ENCODE data around the gene WBP1. TPM values are rescaled to one million over a fixed set of nuclear protein-coding genes. Genes with fewer than 3 reads are reported as not detected.
A peak's percentile ranks its signal among the peaks of the same experiment; 100 is the strongest.
"Not testable (repeated sequence)": the region's sequence is repeated elsewhere in the genome, so short reads cannot be mapped to it uniquely, and the experiment has no call there.

WBP1 gene
- total RNA-seq, 1 donor from 2014 or later, result 18.1 TPM

DNA sequence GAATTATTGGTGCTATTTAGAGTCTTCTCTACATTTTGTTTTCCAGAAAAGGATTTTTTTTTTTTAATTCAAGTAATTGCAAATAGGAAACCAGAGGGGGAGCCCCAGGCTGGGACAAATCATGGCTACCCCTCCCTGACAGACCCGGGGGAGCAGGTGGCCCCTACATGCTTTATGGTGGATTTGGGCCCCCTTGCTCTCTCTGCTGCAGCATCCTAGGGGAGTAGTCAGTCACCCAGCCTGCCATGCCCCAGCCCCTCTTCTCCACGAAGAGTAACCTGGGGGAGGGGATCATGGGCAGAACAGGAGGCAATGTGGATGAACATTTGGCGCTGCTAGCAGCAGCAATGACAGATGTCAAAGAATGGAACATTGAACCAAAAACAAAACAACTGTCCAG lies 41.5 kb upstream of the WBP1 start:
- DNase-seq (ENCODE audit: low spot score in 2 of 2), result peak in 1 of 2 donors; percentile 60
- no peak overlapping the region for H3K27ac ChIP-seq
- peaks cover 5 to 9% of the 10 kb centered on the region in 2 donors for H3K4me1 ChIP-seq
- no peak overlapping the region for H3K4me3 ChIP-seq
- no peaks in the 10 kb centered on the region for H3K27me3 ChIP-seq
- H3K9me3 ChIP-seq, result no peaks in the 10 kb centered on the region
- no peaks in the 10 kb centered on the region for H3K36me3 ChIP-seq
- intact Hi-C loops (cut with DNase I), result no loop called here
- TF ChIP-seq, protein P1, sequence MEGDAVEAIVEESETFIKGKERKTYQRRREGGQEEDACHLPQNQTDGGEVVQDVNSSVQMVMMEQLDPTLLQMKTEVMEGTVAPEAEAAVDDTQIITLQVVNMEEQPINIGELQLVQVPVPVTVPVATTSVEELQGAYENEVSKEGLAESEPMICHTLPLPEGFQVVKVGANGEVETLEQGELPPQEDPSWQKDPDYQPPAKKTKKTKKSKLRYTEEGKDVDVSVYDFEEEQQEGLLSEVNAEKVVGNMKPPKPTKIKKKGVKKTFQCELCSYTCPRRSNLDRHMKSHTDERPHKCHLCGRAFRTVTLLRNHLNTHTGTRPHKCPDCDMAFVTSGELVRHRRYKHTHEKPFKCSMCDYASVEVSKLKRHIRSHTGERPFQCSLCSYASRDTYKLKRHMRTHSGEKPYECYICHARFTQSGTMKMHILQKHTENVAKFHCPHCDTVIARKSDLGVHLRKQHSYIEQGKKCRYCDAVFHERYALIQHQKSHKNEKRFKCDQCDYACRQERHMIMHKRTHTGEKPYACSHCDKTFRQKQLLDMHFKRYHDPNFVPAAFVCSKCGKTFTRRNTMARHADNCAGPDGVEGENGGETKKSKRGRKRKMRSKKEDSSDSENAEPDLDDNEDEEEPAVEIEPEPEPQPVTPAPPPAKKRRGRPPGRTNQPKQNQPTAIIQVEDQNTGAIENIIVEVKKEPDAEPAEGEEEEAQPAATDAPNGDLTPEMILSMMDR (IDR thresholded peaks at IDR 0.05), result no peak

DNA sequence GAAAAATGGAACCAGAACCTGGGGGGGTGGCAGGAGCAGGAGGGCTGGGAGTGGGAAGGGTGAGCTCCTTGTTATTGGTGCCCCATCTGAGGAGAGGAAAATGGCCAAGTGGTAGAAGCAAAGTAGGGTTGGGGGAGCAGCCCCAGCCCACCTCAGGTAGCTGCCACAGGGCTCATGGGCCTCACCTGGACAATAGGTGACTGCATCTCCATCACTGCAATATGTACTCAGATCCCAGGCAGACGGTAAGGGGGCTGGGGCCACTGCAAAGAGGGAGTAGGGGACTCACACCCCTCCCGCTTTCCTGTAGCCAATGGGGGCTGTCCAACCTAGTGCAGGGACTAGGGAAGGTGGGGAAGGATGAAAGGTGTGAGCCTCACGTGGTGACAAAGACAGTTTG lies 41.0 kb upstream of the WBP1 start:
- no peaks in the 10 kb centered on the region for H3K9me3 ChIP-seq
- H3K27ac ChIP-seq, result no peak overlapping the region
- intact Hi-C loops (cut with DNase I), result no loop called here
- H3K36me3 ChIP-seq, result no peaks in the 10 kb centered on the region
- H3K4me1 ChIP-seq, result peaks cover 5 to 12% of the 10 kb centered on the region in 2 donors
- H3K4me3 ChIP-seq, result no peak overlapping the region
- TF ChIP-seq, protein P1 (IDR thresholded peaks at IDR 0.05), result no peak
- DNase-seq (ENCODE audit: low spot score in 2 of 2), result peak in 1 of 2 donors; percentile 53
- H3K27me3 ChIP-seq, result no peaks in the 10 kb centered on the region

DNA sequence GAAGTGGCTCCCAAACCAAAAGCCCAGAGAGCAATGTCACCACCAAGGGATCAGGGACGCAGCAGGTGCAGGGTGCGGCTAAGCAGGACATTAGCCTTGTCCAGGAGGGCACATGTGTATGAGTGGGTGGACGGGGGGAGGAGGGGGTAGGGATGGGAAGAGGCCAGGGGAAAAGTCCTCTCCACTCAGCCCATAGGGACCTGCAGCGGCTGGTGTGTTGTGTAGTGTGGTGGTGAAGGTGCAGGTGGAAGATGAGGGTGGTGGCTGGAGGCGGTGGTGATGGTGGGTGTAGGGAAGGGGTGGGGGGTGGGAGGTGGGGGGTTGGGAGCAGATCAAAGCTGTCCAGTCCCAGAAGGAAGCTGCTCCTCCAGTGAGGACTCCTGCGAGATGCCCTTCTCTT lies 40.5 kb upstream of the WBP1 start:
- no peaks in the 10 kb centered on the region for H3K9me3 ChIP-seq
- H3K4me1 ChIP-seq, result peaks cover 5 to 12% of the 10 kb centered on the region in 2 donors
- intact Hi-C loops (cut with DNase I), result no loop called here
- H3K27ac ChIP-seq, result no peak overlapping the region
- H3K36me3 ChIP-seq, result no peaks in the 10 kb centered on the region
- no peaks in the 10 kb centered on the region for H3K27me3 ChIP-seq
- no peak for DNase-seq (ENCODE audit: low spot score in 2 of 2)
- H3K4me3 ChIP-seq, result no peak overlapping the region
- TF ChIP-seq, protein P1 (IDR thresholded peaks at IDR 0.05), result no peak

DNA sequence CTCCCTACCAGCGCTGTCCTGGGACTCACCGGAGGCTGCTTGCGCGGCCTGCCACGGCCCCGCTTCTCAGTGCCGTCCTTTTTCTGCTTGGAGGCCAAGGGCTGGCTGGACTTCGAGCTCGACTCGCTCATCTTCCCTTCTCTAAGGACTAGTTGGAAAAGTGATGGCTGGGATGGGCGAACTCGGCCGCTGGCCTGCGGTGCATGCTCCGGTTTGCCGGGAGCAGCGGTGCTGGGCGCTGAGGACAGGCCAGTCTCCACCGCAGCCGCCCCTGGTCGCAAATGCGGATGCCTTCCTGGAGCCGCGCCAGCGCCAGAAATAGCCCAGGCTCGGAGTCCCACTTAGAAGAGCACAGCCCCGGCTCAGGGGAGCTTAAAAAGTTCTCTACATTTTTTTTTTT lies 39.9 kb upstream of the WBP1 start:
- Histone ChIP-seq H3K36me3 (no peaks in the 10 kb centered on the region), H3K27me3 (no peaks in the 10 kb centered on the region), H3K9me3 (no peaks in the 10 kb centered on the region), H3K27ac (no peak overlapping the region), H3K4me1 (peaks cover 5 to 12% of the 10 kb centered on the region in 2 donors), H3K4me3 (peak overlapping the region in 1 of 2 donors; percentile 25)
- intact Hi-C loops (cut with DNase I), result no loop called here
- DNase-seq (ENCODE audit: low spot score in 2 of 2), result no peak
- TF ChIP-seq, protein P1 (IDR thresholded peaks at IDR 0.05), result no peak

DNA sequence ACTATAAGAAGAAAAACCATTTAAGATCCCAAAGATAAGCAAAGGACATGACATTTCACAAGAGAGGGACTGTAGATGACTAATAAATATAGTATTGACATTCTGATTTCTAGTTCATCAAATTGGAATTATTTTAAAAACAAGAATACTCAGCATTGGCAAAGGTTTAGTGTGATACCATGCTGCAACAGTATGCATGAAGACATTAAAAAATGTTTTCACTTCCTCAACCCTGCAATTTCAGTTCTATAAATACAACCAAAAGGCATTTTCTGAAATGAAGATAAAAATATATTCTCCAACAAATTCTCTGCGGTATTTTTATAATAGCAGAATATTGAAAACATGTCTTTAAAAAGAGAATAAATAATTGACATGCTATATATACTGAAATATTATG lies 38.9 kb upstream of the WBP1 start:
- Histone ChIP-seq H3K4me1 (peaks cover 5 to 12% of the 10 kb centered on the region in 2 donors), H3K4me3 (no peak overlapping the region), H3K9me3 (no peaks in the 10 kb centered on the region), H3K27me3 (no peaks in the 10 kb centered on the region), H3K36me3 (no peaks in the 10 kb centered on the region), H3K27ac (no peak overlapping the region)
- TF ChIP-seq, protein P1 (IDR thresholded peaks at IDR 0.05), result no peak
- DNase-seq (ENCODE audit: low spot score in 2 of 2), result no peak
- intact Hi-C loops (cut with DNase I), result no loop called here

DNA sequence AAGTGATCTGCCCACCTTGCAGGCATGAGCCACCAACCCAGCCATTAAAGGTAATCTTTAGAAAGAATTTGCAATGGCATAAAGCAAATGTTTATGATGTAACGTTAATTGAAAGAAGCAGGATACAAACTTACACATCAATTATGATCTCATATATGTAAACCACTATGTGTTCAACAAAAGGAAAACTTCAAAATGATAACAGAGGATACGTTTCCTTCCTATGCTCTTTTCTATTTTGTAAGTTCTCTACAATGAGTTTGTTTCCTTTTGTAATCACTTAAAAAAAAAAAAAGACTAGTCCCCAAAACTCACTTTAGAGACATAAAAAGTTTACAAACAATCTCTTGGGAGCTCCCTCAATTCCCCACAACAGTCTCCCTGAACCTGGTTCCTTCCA lies 38.2 kb upstream of the WBP1 start:
- H3K27ac ChIP-seq, result no peak overlapping the region
- intact Hi-C loops (cut with DNase I), result no loop called here
- peaks cover 5 to 8% of the 10 kb centered on the region in 2 donors for H3K4me1 ChIP-seq
- no peak overlapping the region for H3K4me3 ChIP-seq
- no peaks in the 10 kb centered on the region for H3K9me3 ChIP-seq
- TF ChIP-seq, protein P1 (IDR thresholded peaks at IDR 0.05), result no peak
- no peak for DNase-seq (ENCODE audit: low spot score in 2 of 2)
- H3K27me3 ChIP-seq, result no peaks in the 10 kb centered on the region
- H3K36me3 ChIP-seq, result no peaks in the 10 kb centered on the region

DNA sequence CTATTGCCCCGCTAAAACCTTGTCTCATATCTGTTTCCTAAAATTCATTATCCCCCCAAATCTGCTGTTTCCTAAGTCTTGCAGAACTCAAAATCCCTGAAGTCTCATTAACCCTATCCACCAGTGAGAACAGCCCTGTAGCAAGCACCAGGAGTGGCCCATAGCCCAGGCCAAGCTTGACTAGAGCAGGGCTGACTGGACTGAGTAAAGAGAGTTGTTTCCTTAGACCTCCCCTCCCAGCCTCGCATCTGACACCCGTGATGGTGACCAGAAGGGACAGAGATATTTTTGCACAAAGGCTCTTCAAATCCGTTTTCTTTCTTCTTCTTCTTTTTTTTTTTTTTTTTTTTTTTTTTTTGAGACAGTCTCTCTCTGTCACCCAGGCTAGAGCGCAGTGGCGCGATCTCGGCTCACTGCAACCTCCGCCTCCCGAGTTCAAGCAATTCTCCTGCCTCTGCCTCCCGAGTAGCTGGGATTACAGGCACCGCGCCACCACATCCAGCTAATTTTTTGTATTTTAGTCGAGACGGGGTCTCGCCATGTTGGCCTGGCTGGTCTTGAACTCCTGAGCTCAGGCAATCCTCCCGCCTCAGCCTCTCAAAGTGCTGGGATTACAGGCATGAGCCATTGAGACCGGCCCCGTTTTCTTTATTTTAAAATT lies 37.7 kb upstream of the WBP1 start:
- intact Hi-C loops (cut with DNase I), result loop anchor here (1.0 kb wide), 2 partner anchors 20 to 35 kb away; partner anchors contain the start of gene INO80B
- not testable (repeated sequence) for H3K27me3 ChIP-seq; H3K27ac ChIP-seq; H3K9me3 ChIP-seq; DNase-seq (ENCODE audit: low spot score in 2 of 2); H3K4me1 ChIP-seq; H3K36me3 ChIP-seq
- peak overlapping the region; percentile 64 to 85 for H3K4me3 ChIP-seq

Data from ascending aorta (tissue), 2 donors.